Skin epidermis (tissue), 12 donors: ENCODE measurements around the gene EIF2B5.
"Not testable (repeated sequence)": the region's sequence is repeated elsewhere in the genome, so short reads cannot be mapped to it uniquely, and the experiment has no call there.

ENCODE experiments used
- H3K27ac ChIP-seq, 21 experiments: fragments of 200-600 bp; sonication (generic) in 11 of 21; one replicate each; pipeline ENCODE4 v1.5.0; 2020; ENCODE audit warnings: mild to moderate bottlenecking in 3 of 21, inconsistent platforms in 2 of 21, moderate library complexity in 2 of 21
- H3K4me3 ChIP-seq, 7 experiments: fragments of 200-600 bp; sonication (generic) in 2 of 7; one replicate each; pipeline ENCODE4 v1.5.0; 2020; ENCODE audit warnings: inconsistent platforms in 2 of 7, mild to moderate bottlenecking in 2 of 7, moderate library complexity in 1 of 7

Gene EIF2B5

GRCh38 chr3:184135149-184135910 is at the start of gene EIF2B5:
Gene EIF2B5, plus strand, starts transcription at chr3:184135358. Its CDS starts 28 bp downstream, at chr3:184135386.
- peak within 1 kb of the TSS; percentile 45 to 98 (median 91) for H3K27ac ChIP-seq
- peak within 1 kb of the TSS; percentile 52 to 82 (median 75) for H3K4me3 ChIP-seq

DNA sequence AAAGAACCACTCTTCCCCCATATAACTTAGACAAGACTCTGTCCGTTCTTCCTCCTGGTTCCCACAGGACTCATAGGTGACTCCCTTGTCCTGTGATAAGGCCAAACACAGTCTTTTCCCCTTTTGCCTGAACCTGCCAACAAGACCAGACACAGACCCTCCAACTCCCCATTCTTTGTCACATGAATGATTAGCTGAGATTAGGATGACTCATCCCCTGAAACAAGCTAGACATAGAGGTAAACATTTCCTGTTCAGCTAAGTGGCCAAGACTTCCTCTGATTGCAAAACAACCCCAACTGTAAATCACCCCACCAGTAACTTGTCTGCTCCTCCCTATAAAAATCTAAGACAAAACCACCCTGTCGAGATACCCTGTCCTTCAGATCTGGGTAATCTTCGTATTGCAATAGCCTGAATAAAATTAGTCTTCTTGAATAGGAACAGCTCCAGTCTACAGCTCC is 49.7 kb upstream of the EIF2B5 start:
- no peak overlapping the region for H3K4me3 ChIP-seq
- no peak overlapping the region for H3K27ac ChIP-seq

DNA sequence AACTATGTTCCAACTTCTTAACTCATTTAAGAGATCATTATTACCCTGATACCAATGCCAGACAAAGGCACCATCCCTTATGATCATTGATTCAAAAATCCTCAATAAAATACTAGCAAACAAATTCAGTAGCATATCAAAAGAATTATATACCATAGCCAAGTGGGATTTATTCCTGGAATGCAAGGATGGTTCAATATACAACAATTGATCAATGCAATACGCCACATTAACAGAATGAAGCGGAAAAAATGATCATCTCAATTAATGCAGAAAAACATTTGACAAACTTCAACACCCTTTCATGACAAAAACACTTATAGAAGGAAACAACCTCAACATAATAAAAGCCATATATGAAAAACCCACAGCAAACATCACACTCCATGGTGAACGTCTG is 43.0 kb upstream of the EIF2B5 start:
- Histone ChIP-seq H3K27ac (no peak overlapping the region), H3K4me3 (no peak overlapping the region)

DNA sequence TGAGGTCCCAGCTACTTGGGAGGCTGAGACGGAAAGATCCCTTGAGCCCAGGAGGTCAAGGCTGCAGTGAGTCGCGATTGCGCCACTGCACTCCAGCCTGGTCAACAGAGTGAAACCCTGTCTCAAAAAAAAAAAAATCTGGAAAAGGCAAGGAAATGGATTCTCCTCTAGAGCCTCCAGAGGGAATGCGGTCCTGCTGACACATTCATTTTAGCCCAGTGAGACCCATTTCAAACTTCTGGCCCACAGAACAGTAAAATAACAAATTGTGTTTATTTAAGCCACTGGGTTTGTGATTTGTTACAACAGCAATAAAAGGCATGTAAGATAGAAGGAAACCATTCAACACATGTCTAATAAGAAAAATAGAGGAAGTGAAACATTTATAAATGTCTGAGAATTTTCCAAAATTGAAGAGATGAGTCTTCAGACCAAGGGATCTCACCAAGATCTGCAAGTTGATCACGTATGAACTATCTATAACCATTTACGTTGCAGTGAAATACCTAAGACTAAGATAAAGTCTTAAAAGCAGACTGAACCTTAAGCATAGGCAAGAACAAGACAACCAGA is 38.3 kb upstream of the EIF2B5 start, which contains the start of gene HTR3E:
Gene HTR3E (plus strand): TSS at position 254 of the 573 bp plus-strand sequence. CDS start 466 bp downstream, outside the sequence.
- no peak within 1 kb of the TSS for H3K27ac ChIP-seq
- no peak within 1 kb of the TSS for H3K4me3 ChIP-seq

GRCh38 chr3:184097556-184097955 is 37.6 kb upstream of the EIF2B5 start:
- Histone ChIP-seq H3K27ac (no peak overlapping the region), H3K4me3 (no peak overlapping the region)

- no peak overlapping the region for H3K27ac ChIP-seq
- no peak overlapping the region for H3K4me3 ChIP-seq
Observed at GRCh38 chr3:184099806-184100686, 35.1 kb upstream of the EIF2B5 start.

DNA sequence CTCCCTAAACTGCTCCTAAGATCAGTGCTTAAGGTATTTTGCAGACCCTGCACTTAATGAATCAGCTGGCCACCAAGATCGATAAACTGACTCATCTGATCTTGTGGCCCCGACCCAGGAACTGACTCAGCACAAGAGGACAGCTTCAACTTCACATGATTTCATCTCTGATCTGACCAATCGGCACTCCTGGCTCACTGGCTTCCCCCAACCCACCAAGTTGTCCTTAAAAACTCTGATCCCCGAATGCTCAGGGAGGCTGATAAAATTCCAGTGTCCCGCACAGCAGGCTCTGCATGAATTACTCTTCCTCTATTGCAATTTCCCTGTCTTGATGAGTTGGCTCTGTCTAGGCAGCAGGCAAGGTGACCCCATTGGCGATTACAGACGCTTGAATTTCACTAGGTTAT is 24.8 kb upstream of the EIF2B5 start:
- no peak overlapping the region for H3K27ac ChIP-seq
- no peak overlapping the region for H3K4me3 ChIP-seq

GRCh38 chr3:184116017-184116416 is 19.1 kb upstream of the EIF2B5 start:
- no peak overlapping the region for H3K27ac ChIP-seq
- no peak overlapping the region for H3K4me3 ChIP-seq

- no peak overlapping the region for H3K27ac ChIP-seq
- H3K4me3 ChIP-seq = no peak overlapping the region
Observed at GRCh38 chr3:184117636-184118035, 17.5 kb upstream of the EIF2B5 start.

- H3K27ac ChIP-seq, H3K4me3 ChIP-seq: not testable (repeated sequence)
Observed at GRCh38 chr3:184121031-184121430, 14.1 kb upstream of the EIF2B5 start.

GRCh38 chr3:184126006-184126405 is 9.2 kb upstream of the EIF2B5 start:
- Histone ChIP-seq H3K4me3 (no peak overlapping the region), H3K27ac (no peak overlapping the region)

GRCh38 chr3:184129012-184129411 is 6.1 kb upstream of the EIF2B5 start:
- H3K4me3 ChIP-seq = no peak overlapping the region
- no peak overlapping the region for H3K27ac ChIP-seq

- Histone ChIP-seq H3K4me3 (no peak overlapping the region), H3K27ac (peak overlapping the region in 1 of 21 experiments; percentile 98)
Observed at GRCh38 chr3:184132945-184133344, 2.2 kb upstream of the EIF2B5 start.

DNA sequence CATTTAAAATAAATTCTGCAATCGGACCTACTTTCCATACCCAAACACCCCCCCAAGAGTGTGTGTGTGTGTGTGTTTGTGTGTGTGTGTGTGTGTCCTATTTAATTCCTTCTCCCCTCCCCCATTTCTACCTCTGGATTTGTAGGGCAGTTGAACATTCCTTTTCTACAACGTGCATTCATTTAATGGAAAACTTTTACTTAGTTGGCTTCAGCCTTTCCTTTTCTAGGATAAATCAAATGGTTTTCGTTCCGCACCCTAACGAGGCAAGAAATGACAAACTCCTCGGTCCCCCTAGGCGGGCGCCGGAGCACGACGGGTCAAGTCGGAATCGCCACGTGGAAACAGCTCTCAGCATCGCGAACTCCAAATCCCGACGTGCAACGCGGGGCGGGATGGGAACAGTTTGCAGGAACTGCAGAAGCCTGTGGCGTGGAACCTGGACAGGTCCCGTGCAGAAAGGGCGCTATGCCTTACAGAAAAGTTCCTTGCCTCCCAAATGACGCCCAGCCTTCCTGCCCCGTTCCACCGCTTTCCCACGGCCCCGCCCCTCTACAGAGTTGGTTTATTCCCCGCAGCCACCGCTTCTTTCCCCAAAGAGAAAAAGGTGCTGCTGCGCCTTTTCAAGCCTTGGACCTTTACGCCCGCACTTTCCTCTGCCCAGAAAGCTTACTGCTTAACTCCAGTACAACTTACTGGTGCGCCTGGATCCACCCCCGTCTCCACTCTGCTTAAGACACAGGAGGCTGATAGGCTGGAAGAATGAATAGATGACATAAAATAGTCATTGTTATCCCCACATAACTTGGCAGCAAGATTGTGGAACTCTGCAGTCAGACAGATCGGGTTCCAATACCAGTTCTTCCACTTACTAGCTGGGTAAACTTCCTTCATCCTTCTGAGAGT is 1.1 kb upstream of the EIF2B5 start:
- H3K4me3 ChIP-seq = peak overlapping the region; percentile 52 to 82 (median 75)
- peak overlapping the region; percentile 45 to 98 (median 91) for H3K27ac ChIP-seq

GRCh38 chr3:184134746-184135148 is 411 bp upstream of the EIF2B5 start:
- H3K27ac ChIP-seq = peak overlapping the region; percentile 45 to 98 (median 91)
- H3K4me3 ChIP-seq = peak overlapping the region; percentile 52 to 82 (median 75)

DNA sequence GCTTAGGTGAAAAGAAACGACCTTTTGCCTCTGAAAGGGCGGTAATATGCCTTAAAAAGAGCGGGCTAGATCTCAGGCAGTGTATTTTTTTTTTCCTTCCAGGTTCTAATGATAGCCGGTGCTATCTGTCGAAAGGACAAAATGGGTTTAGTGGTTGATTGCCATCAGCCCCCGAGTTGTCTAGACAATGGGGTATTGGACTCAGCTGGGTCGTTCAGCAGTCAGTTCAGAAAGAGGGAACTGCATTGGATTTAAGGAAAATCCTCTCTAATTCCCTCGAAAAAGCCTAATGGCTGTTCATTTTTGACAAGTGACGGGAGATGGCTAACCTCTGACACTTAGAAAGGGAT is 728 bp downstream of the EIF2B5 start:
- peak overlapping the region; percentile 45 to 98 (median 91) for H3K27ac ChIP-seq
- H3K4me3 ChIP-seq = peak overlapping the region; percentile 52 to 82 (median 75)

DNA sequence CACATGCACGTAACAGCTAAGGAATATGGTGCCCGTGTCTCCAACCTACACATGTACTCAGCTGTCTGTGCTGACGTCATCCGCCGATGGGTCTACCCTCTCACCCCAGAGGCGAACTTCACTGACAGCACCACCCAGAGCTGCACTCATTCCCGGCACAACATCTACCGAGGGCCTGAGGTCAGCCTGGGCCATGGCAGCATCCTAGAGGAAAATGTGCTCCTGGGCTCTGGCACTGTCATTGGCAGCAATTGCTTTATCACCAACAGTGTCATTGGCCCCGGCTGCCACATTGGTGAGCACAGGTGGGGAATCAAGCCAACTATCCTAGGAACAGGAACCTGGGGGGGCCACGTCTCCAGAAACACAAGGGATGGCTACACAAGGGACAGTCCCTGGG is 5.3 kb downstream of the EIF2B5 start:
- no peak overlapping the region for H3K4me3 ChIP-seq
- H3K27ac ChIP-seq = no peak overlapping the region

DNA sequence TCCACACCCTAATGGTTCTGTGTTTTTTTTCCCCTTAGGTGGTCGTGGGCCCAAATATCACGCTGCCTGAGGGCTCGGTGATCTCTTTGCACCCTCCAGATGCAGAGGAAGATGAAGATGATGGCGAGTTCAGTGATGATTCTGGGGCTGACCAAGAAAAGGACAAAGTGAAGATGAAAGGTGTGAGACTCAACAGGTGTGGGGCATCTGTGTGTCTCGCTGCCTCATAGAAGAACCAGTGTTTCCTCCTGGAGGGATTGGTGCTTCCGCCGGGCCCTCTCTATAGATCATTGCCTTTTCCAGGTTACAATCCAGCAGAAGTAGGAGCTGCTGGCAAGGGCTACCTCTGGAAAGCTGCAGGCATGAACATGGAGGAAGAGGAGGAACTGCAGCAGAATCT is 7.0 kb downstream of the EIF2B5 start:
- no peak overlapping the region for H3K4me3 ChIP-seq
- no peak overlapping the region for H3K27ac ChIP-seq

- no peak overlapping the region for H3K4me3 ChIP-seq
- no peak overlapping the region for H3K27ac ChIP-seq
Observed at GRCh38 chr3:184143327-184143726, 8.2 kb downstream of the EIF2B5 start.
